ENCODE measurements around the gene ODF4.

DNA sequence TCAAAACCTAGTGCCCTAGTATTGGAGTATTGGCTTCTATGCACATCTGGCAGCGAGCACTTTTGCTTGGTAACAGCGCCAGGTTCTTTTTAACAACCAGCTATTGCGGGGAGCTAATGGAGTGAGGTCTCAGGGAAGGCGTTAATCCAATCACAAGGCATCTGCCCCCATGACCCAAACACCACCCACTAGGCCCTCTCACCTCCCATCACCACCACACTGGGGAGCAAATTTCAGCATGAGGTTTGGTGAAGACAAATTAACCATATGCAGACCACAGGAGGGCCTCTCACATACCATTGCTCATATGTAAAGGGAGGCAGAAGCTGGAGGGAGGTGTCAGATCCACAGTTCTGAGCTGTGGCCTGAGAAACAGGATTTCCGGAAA, 893 bp upstream of the ODF4 start:
- TF ChIP-seq EZH2phosphoT487 (IDR thresholded peaks at IDR 0.05; ENCODE audit: insufficient read depth, low read depth) (no peak), EZH2 (IDR thresholded peaks at IDR 0.05; ENCODE audit: insufficient read depth, poor library complexity, severe bottlenecking) (no peak)

Data from GM23248 (cell line).